Panc1 (cell line): ENCODE data around the gene PIWIL1. TPM values are rescaled to one million over a fixed set of nuclear protein-coding genes. Genes with fewer than 3 reads are reported as not detected.

Experiments used
- ATAC-seq: fragments of 200-7000 bp; cut with Tn5 transposase; 2 replicates; pipeline ENCODE4 v1.9.1; 2020; ENCODE audit warnings: mild to moderate bottlenecking, moderate library complexity
- BruUV-seq: library from RNA; stranded (reverse); fragments of 400-500 nt; replicated peaks from 2 replicates; lab custom pipeline; 2021; lab: Mats Ljungman, UMichigan
- CTCF ChIA-PET: fragments of 300-600 bp; sonication (Branson Sonifier 250); formaldehyde crosslinking; loops from one replicate; lab custom pipeline; 2022; ENCODE audit warnings: antibody characterized with exemption; lab: Charles Lee
- POLR2A ChIA-PET: fragments of 300-600 bp; sonication (Branson Sonifier 250); formaldehyde crosslinking; loops from one replicate; lab custom pipeline; 2022; ENCODE audit warnings: antibody characterized with exemption; lab: Charles Lee
- DNase-seq: peaks from one replicate; pipeline ENCODE4 v3.0.0-alpha.2; 2010; ENCODE audit warnings: low read depth, low spot score
- H3K27ac ChIP-seq: 2 replicates; pipeline ENCODE4 v1.5.1; 2011; ENCODE audit warnings: mild to moderate bottlenecking, low read length, inconsistent platforms
- H3K27me3 ChIP-seq: fragments of 200-500 bp; sonication (Bioruptor generic); 2 replicates; pipeline ENCODE4 v1.6.0; 2014; ENCODE audit warnings: low read length, inconsistent platforms; ENCODE audit not compliant: control insufficient read depth, insufficient read depth
- H3K36me3 ChIP-seq: fragments of 200-500 bp; sonication (Bioruptor generic); 2 replicates; pipeline ENCODE4 v1.5.1; 2014; ENCODE audit warnings: inconsistent platforms, mild to moderate bottlenecking, low read length, moderate library complexity; ENCODE audit not compliant: control insufficient read depth, insufficient read depth
- H3K4me1 ChIP-seq: 2 replicates; pipeline ENCODE4 v1.5.1; 2011; ENCODE audit warnings: inconsistent platforms, mild to moderate bottlenecking, low read length, moderate library complexity; ENCODE audit not compliant: control insufficient read depth, insufficient read depth
- H3K4me3 ChIP-seq, 2 experiments: 2 replicates each; pipeline ENCODE4 v1.5.1; 2011 to 2012; ENCODE audit warnings: low read depth in 2 of 2, low read length in 2 of 2, mild to moderate bottlenecking in 2 of 2, inconsistent platforms in 1 of 2, moderate library complexity in 1 of 2
- H3K9me3 ChIP-seq: fragments of 200-500 bp; sonication (Bioruptor generic); 2 replicates; pipeline ENCODE4 v1.5.1; 2014; ENCODE audit warnings: low read depth, mild to moderate bottlenecking, inconsistent platforms, low read length, moderate library complexity; ENCODE audit not compliant: control insufficient read depth, insufficient read depth
- POLR2AphosphoS5 ChIP-seq: IDR thresholded peaks from 2 replicates; pipeline ENCODE4 v1.6.1; 2012; ENCODE audit warnings: mild to moderate bottlenecking, low read depth, low read length, moderate library complexity
- SIN3A ChIP-seq: IDR thresholded peaks from 2 replicates; pipeline ENCODE4 v1.6.1; 2012; ENCODE audit warnings: low read depth, mild to moderate bottlenecking, low read length, moderate library complexity, borderline replicate concordance; ENCODE audit not compliant: insufficient read depth
- TCF7L2 ChIP-seq: IDR thresholded peaks from 2 replicates; pipeline ENCODE4 v1.6.1; 2011; ENCODE audit warnings: mild to moderate bottlenecking, low read depth, low read length, inconsistent platforms
- in situ Hi-C: cut with HindIII; loops from 2 replicates; pipeline ENCODE4 v1.10.0; 2016; ENCODE audit warnings: low sequenced_read_pairs, low pct_unique_long_range_greater_than_20kb
- intact Hi-C: fragments of 100-400 bp; cut with micrococcal nuclease; formaldehyde crosslinking; loops from one replicate; pipeline ENCODE4 v1.10.0; 2022; ENCODE audit not compliant: unreplicated experiment
- total RNA-seq: library from RNA; stranded (reverse); gene quantifications from one replicate; pipeline ENCODE4 v1.2.1, GENCODE V29; 2021; ENCODE audit not compliant: unreplicated experiment
- TF ChIP-seq, protein P1 (sequence below): fragments of 450-650 bp; IDR thresholded peaks from 2 replicates; pipeline ENCODE4 v1.5.1; 2017; ENCODE audit warnings: mild to moderate bottlenecking
- TF ChIP-seq, protein P2 (sequence below), 2 experiments: IDR thresholded peaks; 2 replicates each; pipeline ENCODE4 v1.6.1; 2011 to 2012; ENCODE audit warnings: low read depth in 2 of 2, control low read depth in 1 of 2, low read length in 1 of 2, mild to moderate bottlenecking in 1 of 2, moderate library complexity in 1 of 2; ENCODE audit not compliant: insufficient read depth in 1 of 2

PIWIL1 gene
- total RNA-seq, 1 experiment from 2014 or later: not detected

DNA sequence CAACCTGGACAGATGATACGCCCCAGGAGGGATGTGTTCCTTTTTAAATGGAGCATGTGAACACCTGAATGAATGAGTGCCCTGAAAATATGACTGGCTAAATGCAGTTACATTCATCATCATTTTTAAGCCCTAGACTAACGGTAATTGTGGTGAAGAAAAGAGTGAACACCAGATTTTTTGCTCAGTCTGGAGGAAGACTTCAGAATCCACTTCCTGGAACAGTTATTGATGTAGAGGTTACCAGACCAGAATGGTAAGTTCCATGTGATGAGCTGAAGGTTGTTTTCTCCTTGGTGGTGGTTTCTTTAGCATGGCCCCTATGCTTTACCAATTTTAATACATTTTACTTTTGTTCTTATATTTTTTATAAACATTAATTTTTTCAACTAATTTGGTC, 29.3 kb downstream of the PIWIL1 start:
- no peaks in the 10 kb centered on the region for H3K9me3 ChIP-seq
- intact Hi-C loops: no loop called here
- peaks cover 13% of the 10 kb centered on the region for H3K27me3 ChIP-seq
- no peaks in the 10 kb centered on the region for H3K4me1 ChIP-seq
- ChIA-PET POLR2A (no interaction called here), CTCF (no interaction called here)
- ATAC-seq: no peak
- H3K36me3 ChIP-seq: no peaks in the 10 kb centered on the region
- no peak for DNase-seq
- H3K4me3 ChIP-seq: no peak overlapping the region
- H3K27ac ChIP-seq: no peak overlapping the region
- in situ Hi-C loops: no loop called here
- no TSS peak for BruUV-seq
- TF ChIP-seq TCF7L2: no peak
- TF ChIP-seq, protein P1, sequence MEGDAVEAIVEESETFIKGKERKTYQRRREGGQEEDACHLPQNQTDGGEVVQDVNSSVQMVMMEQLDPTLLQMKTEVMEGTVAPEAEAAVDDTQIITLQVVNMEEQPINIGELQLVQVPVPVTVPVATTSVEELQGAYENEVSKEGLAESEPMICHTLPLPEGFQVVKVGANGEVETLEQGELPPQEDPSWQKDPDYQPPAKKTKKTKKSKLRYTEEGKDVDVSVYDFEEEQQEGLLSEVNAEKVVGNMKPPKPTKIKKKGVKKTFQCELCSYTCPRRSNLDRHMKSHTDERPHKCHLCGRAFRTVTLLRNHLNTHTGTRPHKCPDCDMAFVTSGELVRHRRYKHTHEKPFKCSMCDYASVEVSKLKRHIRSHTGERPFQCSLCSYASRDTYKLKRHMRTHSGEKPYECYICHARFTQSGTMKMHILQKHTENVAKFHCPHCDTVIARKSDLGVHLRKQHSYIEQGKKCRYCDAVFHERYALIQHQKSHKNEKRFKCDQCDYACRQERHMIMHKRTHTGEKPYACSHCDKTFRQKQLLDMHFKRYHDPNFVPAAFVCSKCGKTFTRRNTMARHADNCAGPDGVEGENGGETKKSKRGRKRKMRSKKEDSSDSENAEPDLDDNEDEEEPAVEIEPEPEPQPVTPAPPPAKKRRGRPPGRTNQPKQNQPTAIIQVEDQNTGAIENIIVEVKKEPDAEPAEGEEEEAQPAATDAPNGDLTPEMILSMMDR: no peak
- no peak for TF ChIP-seq SIN3A
- TF ChIP-seq POLR2AphosphoS5: no peak
- TF ChIP-seq, protein P2, sequence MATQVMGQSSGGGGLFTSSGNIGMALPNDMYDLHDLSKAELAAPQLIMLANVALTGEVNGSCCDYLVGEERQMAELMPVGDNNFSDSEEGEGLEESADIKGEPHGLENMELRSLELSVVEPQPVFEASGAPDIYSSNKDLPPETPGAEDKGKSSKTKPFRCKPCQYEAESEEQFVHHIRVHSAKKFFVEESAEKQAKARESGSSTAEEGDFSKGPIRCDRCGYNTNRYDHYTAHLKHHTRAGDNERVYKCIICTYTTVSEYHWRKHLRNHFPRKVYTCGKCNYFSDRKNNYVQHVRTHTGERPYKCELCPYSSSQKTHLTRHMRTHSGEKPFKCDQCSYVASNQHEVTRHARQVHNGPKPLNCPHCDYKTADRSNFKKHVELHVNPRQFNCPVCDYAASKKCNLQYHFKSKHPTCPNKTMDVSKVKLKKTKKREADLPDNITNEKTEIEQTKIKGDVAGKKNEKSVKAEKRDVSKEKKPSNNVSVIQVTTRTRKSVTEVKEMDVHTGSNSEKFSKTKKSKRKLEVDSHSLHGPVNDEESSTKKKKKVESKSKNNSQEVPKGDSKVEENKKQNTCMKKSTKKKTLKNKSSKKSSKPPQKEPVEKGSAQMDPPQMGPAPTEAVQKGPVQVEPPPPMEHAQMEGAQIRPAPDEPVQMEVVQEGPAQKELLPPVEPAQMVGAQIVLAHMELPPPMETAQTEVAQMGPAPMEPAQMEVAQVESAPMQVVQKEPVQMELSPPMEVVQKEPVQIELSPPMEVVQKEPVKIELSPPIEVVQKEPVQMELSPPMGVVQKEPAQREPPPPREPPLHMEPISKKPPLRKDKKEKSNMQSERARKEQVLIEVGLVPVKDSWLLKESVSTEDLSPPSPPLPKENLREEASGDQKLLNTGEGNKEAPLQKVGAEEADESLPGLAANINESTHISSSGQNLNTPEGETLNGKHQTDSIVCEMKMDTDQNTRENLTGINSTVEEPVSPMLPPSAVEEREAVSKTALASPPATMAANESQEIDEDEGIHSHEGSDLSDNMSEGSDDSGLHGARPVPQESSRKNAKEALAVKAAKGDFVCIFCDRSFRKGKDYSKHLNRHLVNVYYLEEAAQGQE (IDR thresholded peaks at IDR 0.05; ENCODE audit: insufficient read depth in 1 of 2, low read depth in 2 of 2, low read length in 1 of 2): no peak

DNA sequence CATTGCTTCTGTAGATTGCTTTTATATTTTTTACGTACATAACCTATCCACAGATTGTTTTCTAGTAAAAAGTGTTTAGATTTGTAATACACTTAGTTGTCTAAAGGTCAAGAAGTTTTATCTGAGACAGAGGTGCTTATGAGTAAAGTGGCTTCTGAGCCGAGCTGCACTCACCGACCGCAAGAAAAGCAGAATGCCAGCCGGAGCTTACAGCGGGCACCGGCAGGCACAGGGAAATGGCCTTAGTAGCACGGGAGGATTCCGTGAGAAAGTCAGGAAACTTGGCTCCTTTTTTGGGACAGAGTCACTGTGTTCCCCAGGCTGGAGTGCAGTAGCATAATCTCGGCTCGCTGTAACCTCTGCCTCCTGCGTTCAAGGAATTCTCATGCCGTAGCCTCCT, 29.8 kb downstream of the PIWIL1 start:
- no TSS peak for BruUV-seq
- CTCF ChIA-PET: no interaction called here

More for the DNA sequence above, 29.8 kb downstream of the PIWIL1 start:
- intact Hi-C loops (no loop called here), in situ Hi-C loops (no loop called here)
- Histone ChIP-seq H3K27me3 (peaks cover 13% of the 10 kb centered on the region), H3K9me3 (no peaks in the 10 kb centered on the region), H3K27ac (no peak overlapping the region), H3K4me1 (no peaks in the 10 kb centered on the region), H3K36me3 (no peaks in the 10 kb centered on the region), H3K4me3 (no peak overlapping the region)
- TF ChIP-seq TCF7L2 (no peak), SIN3A (no peak), POLR2AphosphoS5 (no peak)
- TF ChIP-seq, protein P2 (IDR thresholded peaks at IDR 0.05; ENCODE audit: insufficient read depth in 1 of 2, low read depth in 2 of 2, low read length in 1 of 2): no peak
- TF ChIP-seq, protein P1: no peak
- ATAC-seq (no peak), DNase-seq (no peak)
- POLR2A ChIA-PET: no interaction called here
